Caco-2 (cell line): Measurements from ENCODE around the gene RAB9B. TPM values are rescaled to one million over a fixed set of nuclear protein-coding genes. Genes with fewer than 3 reads are reported as not detected.

Experiments
- BruUV-seq: library from RNA; stranded (reverse); fragments of 400-500 nt; replicated peaks from 2 replicates; lab custom pipeline; 2021; lab: Mats Ljungman, UMichigan
- CTCF ChIA-PET: fragments of 300-600 bp; sonication (Branson Sonifier 250); formaldehyde crosslinking; loops from one replicate; lab custom pipeline; 2022; ENCODE audit warnings: antibody characterized with exemption; lab: Charles Lee
- POLR2A ChIA-PET: fragments of 300-600 bp; sonication (Branson Sonifier 250); formaldehyde crosslinking; loops from one replicate; lab custom pipeline; 2022; ENCODE audit warnings: antibody characterized with exemption; lab: Charles Lee
- DNase-seq, 2 experiments: peaks; one replicate each; pipeline versions ENCODE4 v3.0.0 to v3.0.0-alpha.2; 2020 to 2022
- H3K27me3 ChIP-seq: replicated peaks from 2 replicates; pipeline ENCODE4 v1.6.0; 2011; ENCODE audit warnings: low read length; ENCODE audit not compliant: control insufficient read depth, insufficient read depth
- H3K36me3 ChIP-seq: 2 replicates; pipeline ENCODE4 v1.5.1; 2011; ENCODE audit warnings: low read length; ENCODE audit not compliant: control insufficient read depth, insufficient read depth
- H3K4me1 ChIP-seq: fragments of 250-450 bp; sonication (Bioruptor Pico); 2 replicates; pipeline ENCODE4 v1.5.1; 2020; ENCODE audit warnings: mild to moderate bottlenecking
- H3K4me3 ChIP-seq: 2 replicates; pipeline ENCODE4 v1.5.1; 2011; ENCODE audit warnings: low read depth, mild to moderate bottlenecking, control low read depth, low read length
- H3K9me3 ChIP-seq: fragments of 250-450 bp; sonication (Bioruptor Pico); 2 replicates; pipeline ENCODE4 v1.5.1; 2020; ENCODE audit warnings: mild to moderate bottlenecking, moderate library complexity
- H3K27ac Mint-ChIP-seq: one replicate; pipeline ENCODE4 v1.8.0; 2022; ENCODE audit warnings: mixed read lengths; ENCODE audit not compliant: unreplicated experiment
- H3K27me3 Mint-ChIP-seq: one replicate; pipeline ENCODE4 v1.8.0; 2022; ENCODE audit warnings: mixed read lengths; ENCODE audit not compliant: insufficient read depth, unreplicated experiment
- H3K36me3 Mint-ChIP-seq: one replicate; pipeline ENCODE4 v1.8.0; 2022; ENCODE audit warnings: mild to moderate bottlenecking, mixed read lengths; ENCODE audit not compliant: insufficient read depth, unreplicated experiment
- H3K4me1 Mint-ChIP-seq: one replicate; pipeline ENCODE4 v1.8.0; 2022; ENCODE audit warnings: low read depth, mixed read lengths; ENCODE audit not compliant: unreplicated experiment
- H3K4me3 Mint-ChIP-seq: one replicate; pipeline ENCODE4 v1.8.0; 2022; ENCODE audit warnings: mild to moderate bottlenecking, moderate library complexity, mixed read lengths; ENCODE audit not compliant: unreplicated experiment
- H3K9me3 Mint-ChIP-seq: one replicate; pipeline ENCODE4 v1.8.0; 2022; ENCODE audit warnings: mixed read lengths; ENCODE audit not compliant: unreplicated experiment
- CTCF ChIP-seq, 2 experiments: fragments of 200-600 bp in 1 of 2; IDR thresholded peaks; 1 replicate in 1 of 2; 2 replicates in 1 of 2; pipeline versions ENCODE4 v1.5.1 to v1.8.0; 2011 to 2022; ENCODE audit warnings: antibody characterized with exemption in 1 of 2, control low read depth in 1 of 2, inconsistent platforms in 1 of 2, low read depth in 1 of 2, low read length in 1 of 2, mild to moderate bottlenecking in 1 of 2, moderate library complexity in 1 of 2; ENCODE audit not compliant: insufficient read depth in 1 of 2, severe bottlenecking in 1 of 2, unreplicated experiment in 1 of 2
- intact Hi-C: fragments of 100-400 bp; cut with micrococcal nuclease; formaldehyde crosslinking; loops from one replicate; pipeline ENCODE4 v1.10.0; 2022; ENCODE audit not compliant: unreplicated experiment
- total RNA-seq: library from RNA; stranded (reverse); gene quantifications from 2 replicates; pipeline ENCODE4 v1.2.3, GENCODE V29; 2022

The RAB9B gene
- total RNA-seq, 1 experiment from 2014 or later: 1.6 TPM

- Histone ChIP-seq H3K4me1 (no peaks in the 10 kb centered on the region), H3K27me3 (no peaks in the 10 kb centered on the region), H3K4me3 (no peak overlapping the region), H3K36me3 (no peaks in the 10 kb centered on the region), H3K9me3 (no peaks in the 10 kb centered on the region)
- peaks cover 2% of the 10 kb centered on the region for H3K27me3 Mint-ChIP-seq
- no TSS peak for BruUV-seq
- H3K9me3 Mint-ChIP-seq: no peaks in the 10 kb centered on the region
- no peak for TF ChIP-seq CTCF (IDR thresholded peaks at IDR 0.05; ENCODE audit: insufficient read depth in 1 of 2, low read depth in 1 of 2, low read length in 1 of 2, severe bottlenecking in 1 of 2, unreplicated experiment in 1 of 2)
- no peaks in the 10 kb centered on the region for H3K36me3 Mint-ChIP-seq
- POLR2A ChIA-PET: no interaction called here
- H3K4me1 Mint-ChIP-seq: no peaks in the 10 kb centered on the region
- DNase-seq: no peak
- no peak overlapping the region for H3K27ac Mint-ChIP-seq
- CTCF ChIA-PET: no interaction called here
- intact Hi-C loops: loop anchor here (5.0 kb wide), 2 partner anchors 86 to 266 kb away; partner anchors contain the start of gene ZCCHC18
- H3K4me3 Mint-ChIP-seq: no peak overlapping the region
Measured at GRCh38 chrX:103846386-103846785, 14.3 kb upstream of the RAB9B start.

GRCh38 chrX:103845165-103845653 is 13.2 kb upstream of the RAB9B start:
- Mint-ChIP-seq H3K27me3 (peaks cover 2% of the 10 kb centered on the region), H3K27ac (no peak overlapping the region), H3K4me1 (no peaks in the 10 kb centered on the region), H3K9me3 (no peaks in the 10 kb centered on the region), H3K4me3 (no peak overlapping the region), H3K36me3 (no peaks in the 10 kb centered on the region)
- peak; percentile 49 to 64 for TF ChIP-seq CTCF (IDR thresholded peaks at IDR 0.05; ENCODE audit: insufficient read depth in 1 of 2, low read depth in 1 of 2, low read length in 1 of 2, severe bottlenecking in 1 of 2, unreplicated experiment in 1 of 2)
- ChIA-PET CTCF (interaction anchor here (0.9 to 1.5 kb wide), 6 partner anchors 13 to 299 kb away, joined by 3 to 15 read pairs (median 4); partner anchors contain the start of genes MORF4L2, RAB9B and ZCCHC18), POLR2A (no interaction called here)
- DNase-seq: peak; percentile 48 to 61
- no TSS peak for BruUV-seq
- intact Hi-C loops: loop anchor here (1.0 to 5.0 kb wide), 5 partner anchors 73 to 291 kb away; partner anchors contain the start of gene ZCCHC18
- Histone ChIP-seq H3K4me1 (no peaks in the 10 kb centered on the region), H3K27me3 (no peaks in the 10 kb centered on the region), H3K4me3 (no peak overlapping the region; the same call in 1 of the 2 replicates), H3K36me3 (no peaks in the 10 kb centered on the region), H3K9me3 (no peaks in the 10 kb centered on the region)

- Mint-ChIP-seq H3K36me3 (no peaks in the 10 kb centered on the region), H3K27ac (no peak overlapping the region), H3K27me3 (peaks cover 5% of the 10 kb centered on the region), H3K4me1 (no peaks in the 10 kb centered on the region), H3K9me3 (no peaks in the 10 kb centered on the region), H3K4me3 (no peak overlapping the region)
- H3K4me1 ChIP-seq: no peaks in the 10 kb centered on the region
- H3K27me3 ChIP-seq: no peaks in the 10 kb centered on the region
- H3K4me3 ChIP-seq: no peak overlapping the region
- BruUV-seq: no TSS peak
- ChIA-PET POLR2A (no interaction called here), CTCF (no interaction called here)
- H3K9me3 ChIP-seq: no peaks in the 10 kb centered on the region
- no peaks in the 10 kb centered on the region for H3K36me3 ChIP-seq
- no peak for DNase-seq
- intact Hi-C loops: no loop called here
- TF ChIP-seq CTCF (IDR thresholded peaks at IDR 0.05; ENCODE audit: insufficient read depth in 1 of 2, low read depth in 1 of 2, low read length in 1 of 2, severe bottlenecking in 1 of 2, unreplicated experiment in 1 of 2): no peak
Measured at GRCh38 chrX:103839404-103839803, 7.3 kb upstream of the RAB9B start.
